Posterior cingulate gyrus (tissue), 11 donors: ENCODE results near the gene RGS6.

Experiments used
- DNase-seq, 10 donors: peaks; one replicate each; pipeline versions ENCODE4 v3.0.0 to v3.0.0-alpha.2; 2020 to 2021; ENCODE audit warnings: mixed read lengths in 3 of 10
- intact Hi-C: fragments of 100-400 bp; cut with DNase I; formaldehyde crosslinking; loops from one replicate; pipeline ENCODE4 v1.15.1; 2023

RGS6 gene

DNA sequence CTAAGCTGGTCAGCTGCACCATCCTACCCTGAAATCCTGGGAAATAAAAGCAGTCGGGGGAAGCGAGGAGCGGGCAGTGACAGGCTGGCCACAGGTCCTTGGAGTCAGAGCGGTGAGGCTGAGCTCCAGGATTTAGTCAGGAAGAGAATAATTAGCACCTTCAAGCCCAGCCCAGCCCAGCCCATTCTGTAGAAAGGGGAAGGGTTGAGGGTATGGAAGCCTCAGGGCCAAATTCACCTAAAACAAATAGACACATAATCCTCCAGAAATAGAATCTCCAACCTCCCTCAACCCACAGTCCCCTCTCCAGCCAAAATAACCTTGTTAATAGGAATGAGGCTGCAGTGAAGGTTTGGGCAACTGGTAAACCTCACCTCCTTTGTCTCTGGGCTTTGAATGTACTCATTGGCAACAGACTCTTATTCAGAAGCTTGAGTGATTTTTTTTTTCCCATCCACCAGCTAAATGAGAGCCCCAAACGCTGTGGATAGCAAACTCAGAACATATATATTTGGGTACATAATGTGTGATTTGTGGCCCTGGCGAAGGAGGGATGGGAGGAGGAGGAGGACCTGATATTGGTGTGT is 627.5 kb downstream of the RGS6 start:
- intact Hi-C loops: no loop called here
- no peak for DNase-seq

DNA sequence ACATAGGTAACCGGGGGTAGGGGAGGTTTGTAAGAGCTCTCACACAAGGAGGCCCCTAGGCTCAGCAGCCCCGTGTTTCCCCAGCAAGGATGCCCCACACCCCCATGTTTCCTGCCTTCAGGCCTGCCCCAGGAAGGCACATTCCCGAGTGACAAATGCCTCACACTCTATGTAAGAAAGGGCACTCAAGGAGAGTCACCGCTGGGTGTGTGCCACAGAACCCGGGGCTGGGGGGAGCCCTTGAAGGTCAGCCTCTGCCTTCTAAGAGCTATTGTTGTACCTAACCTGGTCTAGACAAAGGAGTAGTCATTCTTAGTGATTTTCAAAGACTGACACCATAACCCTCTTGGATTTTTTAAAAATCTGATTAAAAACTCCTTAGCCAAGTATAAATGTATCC is 628.1 kb downstream of the RGS6 start:
- no peak for DNase-seq
- intact Hi-C loops: no loop called here

DNA sequence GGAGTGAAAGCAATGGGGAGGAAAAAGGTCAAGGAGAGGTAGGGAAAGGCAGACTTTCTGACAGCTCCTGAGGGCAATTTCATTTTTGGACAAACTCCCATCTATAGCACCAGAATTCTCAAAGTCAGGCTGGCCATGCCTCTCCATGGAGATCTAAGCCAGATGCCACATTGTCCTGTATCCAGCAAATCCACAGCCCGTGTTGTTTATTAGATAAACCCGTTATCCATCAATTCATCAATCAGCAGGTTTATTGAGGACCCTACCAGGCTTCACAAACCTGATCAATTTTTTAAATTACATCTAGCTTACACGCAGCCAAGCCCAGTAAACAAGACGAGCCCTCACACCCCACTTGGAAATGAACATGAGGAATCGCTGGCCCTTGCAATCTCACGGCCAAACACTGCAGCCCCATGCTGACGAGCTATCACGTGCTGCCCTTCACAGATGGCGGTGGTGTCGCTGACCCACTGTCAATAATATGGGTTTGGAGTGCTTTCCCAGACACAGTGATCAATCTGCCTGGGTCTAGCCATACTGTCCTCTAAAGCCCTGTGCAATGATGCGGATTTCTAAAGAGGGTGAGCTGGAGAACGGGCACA is 628.8 kb downstream of the RGS6 start:
- DNase-seq: no peak
- intact Hi-C loops: no loop called here

DNA sequence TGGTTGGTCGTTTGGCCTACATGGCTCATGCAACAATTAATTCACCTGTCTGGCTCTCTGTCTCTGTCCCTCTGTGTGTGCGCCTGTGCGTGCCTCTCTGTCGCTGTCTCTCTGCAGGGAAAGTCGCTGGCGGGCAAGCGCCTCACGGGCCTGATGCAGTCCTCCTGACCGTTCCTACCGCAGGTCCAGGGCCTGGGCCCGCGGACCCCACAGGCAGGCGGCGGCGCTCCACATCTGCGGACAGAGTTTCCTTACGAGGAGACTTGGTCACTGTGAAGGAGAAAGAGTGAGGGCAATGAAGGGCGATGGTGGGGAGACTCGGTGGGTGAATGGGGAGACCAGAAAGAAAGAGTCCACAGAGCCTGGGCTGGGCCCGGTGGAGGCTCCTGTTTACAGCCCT is 630.1 kb downstream of the RGS6 start:
- intact Hi-C loops: no loop called here
- DNase-seq: no peak

- intact Hi-C loops: no loop called here
- DNase-seq: no peak
Measured at GRCh38 chr14:72563676-72564075, 631.4 kb downstream of the RGS6 start.

GRCh38 chr14:72565149-72565559 is 632.9 kb downstream of the RGS6 start:
- peak in 2 of 10 donors; percentile 78 to 88 for DNase-seq
- intact Hi-C loops: no loop called here

- intact Hi-C loops: no loop called here
- no peak for DNase-seq
Measured at GRCh38 chr14:72565917-72566316, 633.7 kb downstream of the RGS6 start.

DNA sequence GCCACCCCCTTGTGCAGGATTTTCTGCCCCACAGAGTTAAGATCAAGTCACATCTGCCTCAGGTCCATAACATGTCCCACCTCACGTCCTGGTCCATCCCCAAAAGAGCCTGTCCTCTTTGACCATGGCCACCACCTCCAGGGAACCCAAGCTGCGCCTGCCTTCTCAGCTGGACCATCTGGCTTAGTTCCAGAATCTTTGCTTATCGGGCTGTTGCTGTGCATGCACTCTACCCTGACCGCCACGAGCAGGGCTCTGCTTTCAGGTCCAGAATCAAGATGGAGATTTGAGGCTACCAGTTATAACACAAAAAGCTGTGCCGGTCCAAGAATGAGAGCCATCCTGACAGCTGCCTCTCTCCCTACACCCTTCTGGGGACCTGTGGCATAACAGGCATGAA is 635.0 kb downstream of the RGS6 start:
- intact Hi-C loops: no loop called here
- DNase-seq: no peak

GRCh38 chr14:72568296-72568992 is 636.2 kb downstream of the RGS6 start:
- intact Hi-C loops: no loop called here
- DNase-seq: peak in 1 of 10 donors; percentile 84

GRCh38 chr14:72573725-72574417 is 641.6 kb downstream of the RGS6 start:
- DNase-seq: peak in 6 of 10 donors; percentile 40 to 90 (median 56)
- intact Hi-C loops: no loop called here

GRCh38 chr14:72574715-72575114 is 642.5 kb downstream of the RGS6 start:
- intact Hi-C loops: no loop called here
- DNase-seq: no peak

DNA sequence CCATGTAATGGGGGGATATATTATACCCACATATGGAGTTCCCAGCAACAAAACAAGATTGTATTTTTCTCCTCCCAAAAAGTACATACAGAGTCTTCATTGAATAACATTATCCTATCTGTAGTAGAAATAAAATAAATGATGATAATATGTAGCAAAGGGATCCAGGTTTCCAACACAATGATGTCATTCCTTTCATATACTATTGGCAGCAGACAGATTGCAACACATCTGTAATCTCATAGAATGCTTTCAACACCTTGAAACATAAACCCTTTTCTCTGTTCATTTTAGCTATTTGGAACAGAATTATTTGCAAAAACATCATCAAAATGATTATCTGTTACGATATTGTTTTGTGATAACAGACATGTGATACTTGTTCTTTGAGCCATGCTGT is 644.0 kb downstream of the RGS6 start:
- intact Hi-C loops: no loop called here
- DNase-seq: no peak

- intact Hi-C loops: no loop called here
- no peak for DNase-seq
Measured at GRCh38 chr14:72577521-72577920, 645.3 kb downstream of the RGS6 start.

DNA sequence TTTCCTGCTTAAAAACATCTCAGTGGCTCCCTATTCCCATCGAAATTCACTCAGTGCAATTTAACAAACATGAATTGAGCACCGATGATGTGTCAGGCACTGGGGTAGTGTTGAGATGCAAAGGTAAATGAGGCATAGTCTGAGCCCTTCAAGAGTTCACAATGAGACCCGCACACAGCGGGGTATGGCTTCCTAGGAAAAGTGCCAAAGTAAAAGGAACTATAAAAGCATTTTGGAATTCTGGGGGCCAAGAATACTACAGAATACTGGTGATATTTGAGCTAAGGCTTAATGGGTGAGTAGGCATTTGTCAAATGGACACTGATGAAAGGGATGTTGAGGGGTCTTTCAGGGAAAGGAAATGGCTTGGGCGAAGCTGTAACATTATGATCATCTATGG is 646.3 kb downstream of the RGS6 start:
- no peak for DNase-seq
- intact Hi-C loops: no loop called here

DNA sequence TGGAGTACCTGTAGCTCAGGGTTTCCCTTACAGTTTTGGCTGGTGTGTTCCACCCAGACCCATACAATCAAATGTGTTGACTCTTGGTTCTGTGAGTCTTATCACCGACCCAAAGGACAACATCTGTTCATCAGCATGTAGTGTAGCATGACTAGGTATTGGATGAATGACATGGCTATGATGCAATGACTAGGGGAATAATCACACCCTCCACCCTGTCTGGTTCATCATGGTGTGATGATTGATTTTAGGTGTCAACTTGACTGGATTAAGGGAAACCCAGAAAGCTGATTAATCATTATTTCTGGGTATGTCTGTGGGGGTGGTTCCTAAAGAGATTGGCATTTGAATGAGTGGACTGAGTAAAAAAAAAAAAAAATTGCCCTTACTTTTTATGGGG is 650.4 kb downstream of the RGS6 start:
- intact Hi-C loops: no loop called here
- DNase-seq: no peak

- DNase-seq: no peak
- intact Hi-C loops: no loop called here
Measured at GRCh38 chr14:72583316-72584272, 651.4 kb downstream of the RGS6 start.

- DNase-seq: no peak
- intact Hi-C loops: no loop called here
Measured at GRCh38 chr14:72588521-72588920, 656.3 kb downstream of the RGS6 start.

- intact Hi-C loops: no loop called here
- DNase-seq: no peak
Measured at GRCh38 chr14:72589652-72590051, 657.4 kb downstream of the RGS6 start.

DNA sequence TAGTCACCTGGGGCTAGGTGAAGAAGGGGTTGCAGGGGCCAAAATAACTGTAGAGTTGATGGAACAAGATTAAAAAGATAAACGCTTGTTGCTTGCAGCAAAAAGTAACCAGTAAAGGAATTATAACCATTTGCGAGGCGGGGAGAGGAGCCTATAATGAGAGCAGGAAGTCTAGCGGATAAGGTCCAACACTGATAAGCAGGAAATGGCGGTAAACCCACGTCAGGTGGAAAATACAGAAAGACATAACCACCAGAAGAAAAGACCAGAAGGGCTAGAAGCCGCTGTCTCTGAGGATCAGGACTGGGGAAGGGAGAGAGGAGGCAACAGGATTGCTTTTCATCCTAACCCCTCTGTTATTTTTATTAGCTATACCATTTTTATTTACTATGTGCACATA is 658.3 kb downstream of the RGS6 start:
- intact Hi-C loops: no loop called here
- DNase-seq: no peak

DNA sequence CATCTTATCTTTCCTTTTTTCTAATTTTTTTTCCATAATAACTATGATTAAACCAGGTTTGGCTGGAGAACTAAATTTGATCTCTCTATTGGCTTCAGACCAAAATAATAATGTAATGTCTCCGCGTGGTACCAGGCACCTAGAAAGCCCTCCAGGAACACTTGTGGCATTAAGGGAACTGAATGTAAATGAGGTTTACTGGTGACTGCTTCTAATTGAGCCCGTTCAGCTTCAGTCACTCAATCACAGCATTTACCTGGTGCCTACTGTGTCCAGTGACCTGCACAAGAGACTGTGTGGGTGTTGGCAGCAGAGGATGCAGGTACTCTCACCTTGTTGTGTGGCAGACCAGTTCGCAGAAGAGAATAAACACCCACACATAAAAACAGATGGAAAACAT is 659.2 kb downstream of the RGS6 start:
- intact Hi-C loops: no loop called here
- DNase-seq: no peak
